HepG2 (cell line): ENCODE results near the gene KIAA1191. TPM values are rescaled to one million over a fixed set of nuclear protein-coding genes. Genes with fewer than 3 reads are reported as not detected.

Experiments
- ATAC-seq: fragments of 200-7000 bp; cut with Tn5 transposase; 3 replicates; pipeline ENCODE4 v1.9.1; 2020; ENCODE audit warnings: mild to moderate bottlenecking, moderate library complexity
- BruUV-seq: library from RNA; stranded (reverse); fragments of 400-500 nt; replicated peaks from 2 replicates; lab custom pipeline; 2021; lab: Mats Ljungman, UMichigan
- CTCF ChIA-PET: fragments of 300-600 bp; formaldehyde crosslinking; extraction: SDS; loops from one replicate; lab custom pipeline; 2021; ENCODE audit warnings: low total read pairs, inconsistent platforms, low intra/inter-chr PET ratio; lab: Yijun Ruan, JAX
- POLR2A ChIA-PET: fragments of 350-600 bp; sonication (Branson Sonifier 250); formaldehyde crosslinking; loops from one replicate; lab custom pipeline; 2020; ENCODE audit warnings: antibody characterized with exemption, inconsistent platforms; lab: Yijun Ruan, JAX
- DNase-seq: peaks from one replicate; pipeline ENCODE4 v3.0.0-alpha.2; 2015; ENCODE audit warnings: low spot score
- FAIRE-seq: peaks from 3 replicates; lab custom pipeline; 2011; peaks lifted over from hg19 to GRCh38; lab: Jason Lieb, UNC
- H2AFZ ChIP-seq: one replicate; pipeline ENCODE4 v1.6.1; 2011; ENCODE audit warnings: low read length, inconsistent platforms
- H3K27ac ChIP-seq: fragments of 300-600 bp; 3 replicates; pipeline ENCODE4 v1.8.0; 2011; ENCODE audit warnings: mixed run types, mild to moderate bottlenecking, mixed read lengths, low read length, inconsistent platforms; ENCODE audit not compliant: insufficient read depth; ENCODE audit errors: extremely low read length
- H3K27me3 ChIP-seq, 2 experiments: fragments of 200-600 bp in 1 of 2; 2 replicates in 1 of 2; 3 replicates in 1 of 2; pipeline versions ENCODE4 v1.6.0 to v1.8.0; 2011; ENCODE audit warnings: low read length in 2 of 2, mild to moderate bottlenecking in 2 of 2, moderate library complexity in 2 of 2, inconsistent platforms in 1 of 2; ENCODE audit not compliant: insufficient read depth in 2 of 2, control insufficient read depth in 1 of 2
- H3K36me3 ChIP-seq, 2 experiments: fragments of 200-600 bp in 1 of 2; replicated peaks in 1 of 2; 2 replicates in 1 of 2; 3 replicates in 1 of 2; pipeline versions ENCODE4 v1.5.1 to v1.8.0; 2011; ENCODE audit warnings: low read length in 2 of 2, inconsistent platforms in 1 of 2; ENCODE audit not compliant: insufficient read depth in 2 of 2, control insufficient read depth in 1 of 2
- H3K4me1 ChIP-seq: 2 replicates; pipeline ENCODE4 v1.5.1; 2012; ENCODE audit warnings: low read length, inconsistent platforms; ENCODE audit not compliant: insufficient read depth
- H3K4me2 ChIP-seq: 2 replicates; pipeline ENCODE4 v1.6.0; 2011; ENCODE audit warnings: low read depth, low read length, inconsistent platforms
- H3K4me3 ChIP-seq, 3 experiments: fragments of 200-600 bp in 1 of 3; sonication (generic), shearing (Covaris generic) in 1 of 3; replicated peaks in 1 of 3; 2 replicates each; pipeline ENCODE4 v1.5.1; 2011 to 2016; ENCODE audit warnings: low read length in 3 of 3, inconsistent platforms in 2 of 3, low read depth in 2 of 3, mild to moderate bottlenecking in 2 of 3, control low read depth in 1 of 3, mixed read lengths in 1 of 3; ENCODE audit not compliant: insufficient read depth in 1 of 3
- H3K79me2 ChIP-seq: one replicate; pipeline ENCODE4 v1.6.1; 2011; ENCODE audit warnings: low read length, inconsistent platforms; ENCODE audit not compliant: insufficient read depth
- H3K9ac ChIP-seq: 2 replicates; pipeline ENCODE4 v1.6.0; 2011; ENCODE audit warnings: mild to moderate bottlenecking, low read depth, low read length, inconsistent platforms; ENCODE audit not compliant: insufficient read depth
- H3K9me3 ChIP-seq: 2 replicates; pipeline ENCODE4 v1.5.1; 2012; ENCODE audit warnings: mild to moderate bottlenecking, low read length
- H4K20me1 ChIP-seq: 2 replicates; pipeline ENCODE4 v1.6.0; 2011; ENCODE audit warnings: inconsistent platforms, mild to moderate bottlenecking, low read length, moderate library complexity; ENCODE audit not compliant: insufficient read depth
- AHR ChIP-seq: IDR thresholded peaks from 2 replicates; pipeline ENCODE4 v1.6.1; 2018; ENCODE audit warnings: missing genetic modification reagents, missing compliant biosample characterization
- AKAP8 ChIP-seq: sonication (generic); formaldehyde crosslinking; IDR thresholded peaks from 2 replicates; pipeline ENCODE4 v1.5.1; 2020; ENCODE audit warnings: mild to moderate bottlenecking, missing genetic modification reagents
- CEBPB ChIP-seq: IDR thresholded peaks from 2 replicates; pipeline ENCODE4 v1.6.1; 2011; ENCODE audit warnings: low read depth, low read length, improper control_type of control experiment, borderline replicate concordance
- GLI4 ChIP-seq: sonication (generic); formaldehyde crosslinking; IDR thresholded peaks from 2 replicates; pipeline ENCODE4 v1.5.1; 2020; ENCODE audit warnings: missing genetic modification reagents, mild to moderate bottlenecking, moderate library complexity, borderline replicate concordance
- NR0B2 ChIP-seq: sonication (generic); formaldehyde crosslinking; IDR thresholded peaks from 2 replicates; pipeline ENCODE4 v1.4.0; 2020; ENCODE audit warnings: mild to moderate bottlenecking, missing genetic modification reagents
- PITX1 ChIP-seq: sonication (generic); formaldehyde crosslinking; IDR thresholded peaks from 2 replicates; pipeline ENCODE4 v1.5.1; 2020; ENCODE audit warnings: mild to moderate bottlenecking, missing genetic modification reagents
- RFX5 ChIP-seq: IDR thresholded peaks from 2 replicates; pipeline ENCODE4 v1.6.1; 2011; ENCODE audit warnings: low read depth, low read length, improper control_type of control experiment
- SNRNP70 ChIP-seq: fragments of 200-400 bp; formaldehyde crosslinking; IDR thresholded peaks from 2 replicates; pipeline ENCODE4 v1.6.1; 2017; ENCODE audit warnings: mild to moderate bottlenecking, low read depth, low read length, moderate library complexity
- ZFP82 ChIP-seq: sonication (generic); formaldehyde crosslinking; IDR thresholded peaks from 2 replicates; pipeline ENCODE4 v1.5.1; 2020; ENCODE audit warnings: mild to moderate bottlenecking, missing genetic modification reagents, borderline replicate concordance
- ZNF230 ChIP-seq: sonication (generic); formaldehyde crosslinking; IDR thresholded peaks from 2 replicates; pipeline ENCODE4 v1.4.0; 2020; ENCODE audit warnings: mild to moderate bottlenecking, missing genetic modification reagents
- ZNF30 ChIP-seq: sonication (generic); formaldehyde crosslinking; IDR thresholded peaks from 2 replicates; pipeline ENCODE4 v1.5.0; 2020; ENCODE audit warnings: mild to moderate bottlenecking, missing genetic modification reagents
- ZNF430 ChIP-seq: sonication (generic); formaldehyde crosslinking; IDR thresholded peaks from 2 replicates; pipeline ENCODE4 v1.9.0; 2021; ENCODE audit warnings: mild to moderate bottlenecking, missing genetic modification reagents
- ZNF431 ChIP-seq: sonication (generic); formaldehyde crosslinking; IDR thresholded peaks from 2 replicates; pipeline ENCODE4 v1.9.0; 2022; ENCODE audit warnings: missing genetic modification reagents, low read depth, mild to moderate bottlenecking, borderline replicate concordance
- ZNF496 ChIP-seq: sonication (generic); formaldehyde crosslinking; IDR thresholded peaks from 2 replicates; pipeline ENCODE4 v1.8.1; 2023; ENCODE audit warnings: mild to moderate bottlenecking, moderate library complexity, missing genetic modification reagents; ENCODE audit not compliant: insufficient replicate concordance
- ZNF597 ChIP-seq: sonication (generic); formaldehyde crosslinking; IDR thresholded peaks from 2 replicates; pipeline ENCODE4 v1.5.0; 2020; ENCODE audit warnings: missing genetic modification reagents
- ZNF792 ChIP-seq: IDR thresholded peaks from 2 replicates; pipeline ENCODE4 v1.6.1; 2016
- ZSCAN22 ChIP-seq: sonication (generic); formaldehyde crosslinking; IDR thresholded peaks from 2 replicates; pipeline ENCODE4 v1.4.0; 2020; ENCODE audit warnings: mild to moderate bottlenecking, missing genetic modification reagents
- WGBS: methylation state at CpG from one replicate; pipeline ENCODE4 v1.1.6; 2017; ENCODE audit warnings: low lambda C conversion rate; 5-methylcytosine and 5-hydroxymethylcytosine counted together
- in situ Hi-C: cut with HindIII; loops from 2 replicates; pipeline ENCODE4 v1.10.0; 2017; ENCODE audit warnings: low pct_unique_long_range_greater_than_20kb; ENCODE audit not compliant: extremely low pct_ligation_motif_present
- intact Hi-C: fragments of 100-400 bp; cut with micrococcal nuclease; formaldehyde crosslinking; loops from one replicate; pipeline ENCODE4 v1.10.0; 2022; ENCODE audit not compliant: unreplicated experiment
- polyA plus RNA-seq, 8 experiments: library from polyadenylated mRNA; depleted of rRNA in 3 of 8; stranded (reverse) in 7 of 8; unstranded in 1 of 8; fragments of >200 nt; fragmentation: Illumina TruSeq in 4 of 8; extraction: Trizol in 4 of 8; gene quantifications; 2 replicates each; pipeline versions ENCODE4 v1.2.1 to v1.2.3, GENCODE V29; 2011 to 2016; ENCODE audit warnings: low read depth in 4 of 8, missing spikeins in 1 of 8, mixed read lengths in 1 of 8; ENCODE audit not compliant: insufficient read depth in 1 of 8
- total RNA-seq, 5 experiments: library from RNA; depleted of rRNA; stranded (reverse); fragments of >200 nt; fragmentation: Illumina TruSeq; extraction: Trizol; gene quantifications; 2 replicates each; pipeline ENCODE4 v1.2.3, GENCODE V29; 2016; ENCODE audit warnings: low read depth in 1 of 5

The KIAA1191 gene
- total and polyA plus RNA-seq, 2 of the 13 experiments (the other 11 are each of a cell fraction or from before 2014, with no cell fraction given), result 63.6 to 103 TPM

GRCh38 chr5:176384366-176384930, 22.9 kb upstream of the KIAA1191 start:
- Histone ChIP-seq H3K79me2 (peaks cover 38% of the 10 kb centered on the region), H3K9ac (no peak overlapping the region), H3K4me1 (peaks cover 21% of the 10 kb centered on the region), H3K9me3 (no peaks in the 10 kb centered on the region), H3K36me3 (peaks cover 18 to 55% of the 10 kb centered on the region in 2 experiments), H3K27ac (no peak overlapping the region), H3K4me2 (no peak overlapping the region), H4K20me1 (peaks cover 11% of the 10 kb centered on the region; the same call in 1 of the 2 replicates), H3K4me3 (no peak overlapping the region), H3K27me3 (no peaks in the 10 kb centered on the region; a peak in 1 of 5 replicates), H2AFZ (no peak overlapping the region)
- WGBS, result 97% methylated on average over 6 of the region's 8 CpGs
- ATAC-seq (no peak), DNase-seq (no peak), FAIRE-seq (no peak)
- in situ Hi-C loops, result no loop called here
- no TSS peak for BruUV-seq
- no peak for TF ChIP-seq ZNF431 (CRISPR knock-in tag)
- no peak for TF ChIP-seq ZNF792 (CRISPR knock-in tag)
- no peak for TF ChIP-seq ZNF30
- CTCF ChIA-PET, result no interaction called here
- POLR2A ChIA-PET, result no interaction called here
- intact Hi-C loops, result no loop called here

DNA sequence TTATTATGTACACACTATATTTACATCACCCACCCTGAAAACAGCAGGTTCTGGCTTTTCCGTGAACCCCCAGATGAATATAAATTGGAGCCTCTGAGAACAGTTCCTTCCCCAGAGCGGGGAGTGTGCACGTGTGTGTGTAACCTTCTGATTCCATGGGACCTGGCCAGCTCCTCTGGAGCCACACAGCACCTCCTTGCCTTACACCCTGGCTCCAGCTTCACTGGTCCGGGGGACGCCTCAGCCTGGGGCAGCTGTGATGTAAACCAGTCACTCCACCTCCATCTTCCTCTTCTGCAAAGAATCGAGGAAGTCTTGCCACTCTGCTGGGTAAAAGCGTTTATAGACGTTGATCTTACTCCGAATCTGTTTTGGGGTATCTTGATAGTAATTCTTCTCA, 22.4 kb upstream of the KIAA1191 start:
- intact Hi-C loops, result no loop called here
- H3K9me3 ChIP-seq, result no peaks in the 10 kb centered on the region
- FAIRE-seq (no peak), ATAC-seq (no peak), DNase-seq (no peak)
- 92% methylated on average over 9 of the region's 9 CpGs for WGBS
- no peak overlapping the region for H3K9ac ChIP-seq
- CTCF ChIA-PET, result no interaction called here
- H3K4me3 ChIP-seq, result no peak overlapping the region
- no peak overlapping the region for H2AFZ ChIP-seq
- no peak overlapping the region for H3K4me2 ChIP-seq
- H3K27ac ChIP-seq, result no peak overlapping the region
- peaks cover 36% of the 10 kb centered on the region for H3K79me2 ChIP-seq
- BruUV-seq, result no TSS peak
- peaks cover 11% of the 10 kb centered on the region; the same call in 1 of the 2 replicates for H4K20me1 ChIP-seq
- H3K4me1 ChIP-seq, result peaks cover 21% of the 10 kb centered on the region
- in situ Hi-C loops, result no loop called here
- POLR2A ChIA-PET, result no interaction called here
- H3K36me3 ChIP-seq, result peaks cover 18 to 55% of the 10 kb centered on the region in 2 experiments
- H3K27me3 ChIP-seq, result no peaks in the 10 kb centered on the region; a peak in 1 of 5 replicates
- TF ChIP-seq RFX5 (no peak), ZFP82 (no peak), GLI4 (CRISPR knock-in tag) (no peak), ZNF230 (no peak), ZNF597 (CRISPR knock-in tag) (no peak), AKAP8 (CRISPR knock-in tag) (no peak), ZNF431 (CRISPR knock-in tag) (no peak), ZNF430 (CRISPR knock-in tag) (no peak), AHR (no peak), NR0B2 (CRISPR knock-in tag) (no peak), ZSCAN22 (no peak), CEBPB (no peak), ZNF496 (CRISPR knock-in tag) (no peak), PITX1 (no peak), SNRNP70 (no peak)
